Measurements from ENCODE around the gene ARHGAP15.

DNA sequence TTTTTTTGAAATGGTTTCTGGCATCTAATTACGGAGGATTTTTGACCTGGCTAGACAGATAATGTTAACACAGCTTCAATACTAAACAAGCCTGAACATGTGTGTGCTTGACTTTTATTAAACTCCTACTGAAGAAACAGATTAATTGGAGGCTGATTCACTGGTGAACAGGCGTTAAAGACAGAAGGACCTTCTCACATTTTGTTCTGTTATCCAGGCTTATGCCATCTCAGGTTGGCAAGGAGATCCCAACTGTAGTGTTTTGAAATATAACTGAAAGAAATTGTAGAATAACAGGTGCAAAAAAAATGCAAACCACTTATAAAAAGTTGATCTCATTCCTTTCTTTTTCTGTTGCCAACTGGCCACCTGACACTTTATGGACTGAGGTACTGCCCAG lies 269.6 kb downstream of the ARHGAP15 start:
- TF ChIP-seq, protein P1, sequence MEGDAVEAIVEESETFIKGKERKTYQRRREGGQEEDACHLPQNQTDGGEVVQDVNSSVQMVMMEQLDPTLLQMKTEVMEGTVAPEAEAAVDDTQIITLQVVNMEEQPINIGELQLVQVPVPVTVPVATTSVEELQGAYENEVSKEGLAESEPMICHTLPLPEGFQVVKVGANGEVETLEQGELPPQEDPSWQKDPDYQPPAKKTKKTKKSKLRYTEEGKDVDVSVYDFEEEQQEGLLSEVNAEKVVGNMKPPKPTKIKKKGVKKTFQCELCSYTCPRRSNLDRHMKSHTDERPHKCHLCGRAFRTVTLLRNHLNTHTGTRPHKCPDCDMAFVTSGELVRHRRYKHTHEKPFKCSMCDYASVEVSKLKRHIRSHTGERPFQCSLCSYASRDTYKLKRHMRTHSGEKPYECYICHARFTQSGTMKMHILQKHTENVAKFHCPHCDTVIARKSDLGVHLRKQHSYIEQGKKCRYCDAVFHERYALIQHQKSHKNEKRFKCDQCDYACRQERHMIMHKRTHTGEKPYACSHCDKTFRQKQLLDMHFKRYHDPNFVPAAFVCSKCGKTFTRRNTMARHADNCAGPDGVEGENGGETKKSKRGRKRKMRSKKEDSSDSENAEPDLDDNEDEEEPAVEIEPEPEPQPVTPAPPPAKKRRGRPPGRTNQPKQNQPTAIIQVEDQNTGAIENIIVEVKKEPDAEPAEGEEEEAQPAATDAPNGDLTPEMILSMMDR (conservative IDR thresholded peaks at IDR 0.05 in 1 of 2, IDR thresholded peaks at IDR 0.05 in 1 of 2; ENCODE audit: low read depth in 1 of 2, low read length in 2 of 2) = no peak
- no peak for TF ChIP-seq EZH2 (IDR thresholded peaks at IDR 0.05; ENCODE audit: low read length, missing control alignments)

Measured in fibroblast of lung (primary cell).